Endodermal cell (in vitro differentiated cells): ENCODE measurements around the gene M1AP. TPM values are rescaled to one million over a fixed set of nuclear protein-coding genes. Genes with fewer than 3 reads are reported as not detected.

Source experiments
- DNase-seq: peaks from one replicate; pipeline ENCODE4 v3.0.0-alpha.2; 2017
- H3K27ac ChIP-seq: 2 replicates; pipeline ENCODE4 v1.5.1; 2013; ENCODE audit warnings: mild to moderate bottlenecking, low read depth, low read length, moderate library complexity
- H3K27me3 ChIP-seq: 2 replicates; pipeline ENCODE4 v1.6.1; 2013; ENCODE audit warnings: mild to moderate bottlenecking, low read length, moderate library complexity; ENCODE audit not compliant: insufficient read depth, control insufficient read depth, poor library complexity, severe bottlenecking
- H3K36me3 ChIP-seq: 2 replicates; pipeline ENCODE4 v1.7.0; 2013; ENCODE audit warnings: mild to moderate bottlenecking, low read length, moderate library complexity; ENCODE audit not compliant: control insufficient read depth, insufficient read depth
- H3K4me1 ChIP-seq: one replicate; pipeline ENCODE4 v1.7.0; 2013; ENCODE audit warnings: low read length; ENCODE audit not compliant: control insufficient read depth, insufficient read depth
- H3K4me3 ChIP-seq: 2 replicates; pipeline ENCODE4 v1.5.1; 2013; ENCODE audit warnings: mild to moderate bottlenecking, low read length, moderate library complexity
- H3K9ac ChIP-seq: 2 replicates; pipeline ENCODE4 v1.6.1; 2013; ENCODE audit warnings: mild to moderate bottlenecking, low read length, moderate library complexity; ENCODE audit not compliant: poor library complexity, severe bottlenecking; ENCODE audit errors: extremely low read depth
- H3K9me3 ChIP-seq: 2 replicates; pipeline ENCODE4 v1.6.1; 2013; ENCODE audit warnings: mild to moderate bottlenecking, low read length, moderate library complexity; ENCODE audit not compliant: control insufficient read depth
- H3K27ac Mint-ChIP-seq: 2 replicates; pipeline ENCODE4 v1.8.0; 2020; ENCODE audit warnings: mixed read lengths
- H3K27me3 Mint-ChIP-seq: 2 replicates; pipeline ENCODE4 v1.8.0; 2021; ENCODE audit warnings: mild to moderate bottlenecking, mixed read lengths; ENCODE audit not compliant: insufficient read depth
- H3K36me3 Mint-ChIP-seq: 2 replicates; pipeline ENCODE4 v1.8.0; 2020; ENCODE audit warnings: low read depth, mixed read lengths
- H3K4me1 Mint-ChIP-seq: 2 replicates; pipeline ENCODE4 v1.8.0; 2020; ENCODE audit warnings: mixed read lengths
- H3K4me3 Mint-ChIP-seq: 2 replicates; pipeline ENCODE4 v1.8.0; 2020; ENCODE audit warnings: mild to moderate bottlenecking, moderate library complexity, mixed read lengths
- H3K9me3 Mint-ChIP-seq: 2 replicates; pipeline ENCODE4 v1.8.0; 2020; ENCODE audit warnings: mild to moderate bottlenecking, mixed read lengths
- CTCF ChIP-seq: fragments of 200-600 bp; sonication (generic); conservative IDR thresholded peaks from 2 replicates; pipeline ENCODE4 v1.5.0; 2021; ENCODE audit warnings: antibody characterized with exemption, mild to moderate bottlenecking
- WGBS, 2 experiments: methylation state at CpG; one replicate each; pipeline versions ENCODE4 v1.1.5 to v1.1.7; 2013; ENCODE audit warnings: missing lambda C conversion rate in 2 of 2, mixed read lengths in 1 of 2; ENCODE audit not compliant: insufficient coverage in 1 of 2, insufficient read length in 1 of 2; 5-methylcytosine and 5-hydroxymethylcytosine counted together
- total RNA-seq, 2 donors: library from RNA; stranded (reverse); fragmentation: NEBNext Ultra II Directional in 1 of 2; extraction: Animal tissue kit (Norgen Biotek cat#: 25700) in 1 of 2; gene quantifications; 2 replicates in 1 of 2; 3 replicates in 1 of 2; pipeline ENCODE4 v1.2.1, GENCODE V29; 2021

Gene M1AP
- total RNA-seq, 2 donors from 2014 or later, result 3.8 to 5.5 TPM

DNA sequence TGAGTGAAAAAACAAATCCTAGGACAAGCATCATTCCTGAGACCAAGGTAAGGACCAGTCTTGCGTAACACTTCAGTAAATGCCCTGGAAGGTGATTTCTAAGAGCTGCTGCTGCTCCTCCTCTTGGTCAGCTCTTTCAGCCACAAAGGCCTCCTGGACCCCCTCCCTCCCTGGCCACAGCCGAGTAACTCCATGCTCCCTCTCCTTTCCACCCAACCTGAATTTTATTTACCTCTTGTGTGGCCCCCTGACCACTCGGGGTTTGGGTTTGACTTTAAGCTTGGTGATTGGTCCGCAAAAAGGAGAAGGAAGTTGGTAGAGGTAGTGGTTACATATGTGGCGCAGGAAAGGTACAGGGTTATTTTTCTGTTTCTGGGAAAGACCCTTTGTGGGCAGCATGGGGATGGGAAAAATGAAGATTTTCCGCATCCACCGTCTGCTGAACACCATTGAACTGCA, 109.2 kb downstream of the M1AP start:
- DNase-seq, result no peak
- H3K4me1 Mint-ChIP-seq, result peaks cover 9% of the 10 kb centered on the region

GRCh38 chr2:74537140-74537539, 111.0 kb downstream of the M1AP start:
- no peak for DNase-seq
- Histone ChIP-seq H3K36me3 (peaks cover 5% of the 10 kb centered on the region), H3K4me1 (no peaks in the 10 kb centered on the region), H3K27ac (no peak overlapping the region), H3K4me3 (no peak overlapping the region), H3K27me3 (no peaks in the 10 kb centered on the region), H3K9me3 (no peaks in the 10 kb centered on the region), H3K9ac (no peak overlapping the region)
- Mint-ChIP-seq H3K4me1 (peaks cover 9% of the 10 kb centered on the region), H3K36me3 (peaks cover 4% of the 10 kb centered on the region), H3K27ac (no peak overlapping the region), H3K27me3 (peaks cover 2% of the 10 kb centered on the region), H3K9me3 (no peaks in the 10 kb centered on the region), H3K4me3 (no peak overlapping the region)
- 77 to 82% methylated on average over 4 of the region's 4 CpGs for WGBS, 2 experiments
- TF ChIP-seq CTCF, result no peak

More for the DNA sequence above, 109.2 kb downstream of the M1AP start:
- Histone ChIP-seq H3K27me3 (no peaks in the 10 kb centered on the region), H3K4me3 (no peak overlapping the region), H3K9ac (no peak overlapping the region), H3K4me1 (no peaks in the 10 kb centered on the region), H3K9me3 (no peaks in the 10 kb centered on the region), H3K27ac (no peak overlapping the region), H3K36me3 (no peaks in the 10 kb centered on the region)
- no peaks in the 10 kb centered on the region for H3K9me3 Mint-ChIP-seq
- TF ChIP-seq CTCF, result no peak
- H3K36me3 Mint-ChIP-seq, result peaks cover under 1% of the 10 kb centered on the region
- WGBS, 2 experiments, result 93 to 94% methylated on average over 4 to 7 of the region's 7 CpGs
- H3K27me3 Mint-ChIP-seq, result peaks cover 2% of the 10 kb centered on the region
- H3K4me3 Mint-ChIP-seq, result no peak overlapping the region
- no peak overlapping the region for H3K27ac Mint-ChIP-seq

DNA sequence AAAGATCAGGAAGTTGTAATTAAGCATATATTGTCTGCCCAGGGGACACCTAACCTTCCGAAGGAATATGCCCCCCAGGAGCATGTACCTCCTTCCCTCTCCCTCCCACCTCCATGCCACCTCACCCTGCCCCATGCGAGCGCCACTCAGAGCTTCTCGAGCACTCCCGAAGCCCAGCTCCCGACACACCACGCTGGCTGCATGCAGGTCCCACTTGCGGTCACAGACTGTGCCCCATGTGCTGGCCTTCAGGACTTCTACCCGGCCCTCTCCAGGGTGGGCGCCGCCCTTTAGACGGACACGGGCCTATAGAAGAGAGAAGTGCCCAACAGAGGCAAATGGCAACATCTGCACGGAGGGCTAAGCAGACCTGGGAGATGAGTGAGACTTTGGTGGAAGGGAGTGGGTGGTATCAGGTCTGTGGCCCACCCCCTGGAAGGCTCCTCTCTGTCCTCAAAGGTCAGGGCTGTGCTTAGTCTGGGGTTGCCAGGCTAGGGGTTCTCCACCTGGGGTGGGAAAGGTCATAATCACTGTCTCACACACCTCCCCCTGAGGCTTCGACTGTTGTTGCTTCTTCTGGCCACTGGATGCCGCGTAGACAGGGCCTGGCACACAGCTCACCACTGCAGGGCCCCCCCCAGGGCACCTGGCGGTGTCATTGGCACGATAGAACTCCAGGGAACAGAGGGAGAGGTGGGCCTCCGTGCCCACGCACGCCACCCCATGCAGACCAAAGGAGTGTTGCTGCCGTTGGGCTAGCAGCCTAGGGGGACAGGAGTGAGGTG, 111.8 kb downstream of the M1AP start:
- 92 to 97% methylated on average over 16 to 23 of the region's 23 CpGs for WGBS, 2 experiments
- H3K27ac Mint-ChIP-seq, result no peak overlapping the region
- TF ChIP-seq CTCF, result no peak
- Histone ChIP-seq H3K4me3 (no peak overlapping the region), H3K4me1 (no peaks in the 10 kb centered on the region), H3K27ac (no peak overlapping the region), H3K36me3 (peaks cover 9% of the 10 kb centered on the region), H3K27me3 (no peaks in the 10 kb centered on the region), H3K9ac (no peak overlapping the region), H3K9me3 (no peaks in the 10 kb centered on the region)
- H3K4me1 Mint-ChIP-seq, result peaks cover 9% of the 10 kb centered on the region
- H3K9me3 Mint-ChIP-seq, result no peaks in the 10 kb centered on the region
- H3K27me3 Mint-ChIP-seq, result peaks cover 2% of the 10 kb centered on the region
- peaks cover 8% of the 10 kb centered on the region for H3K36me3 Mint-ChIP-seq
- no peak overlapping the region for H3K4me3 Mint-ChIP-seq
- no peak for DNase-seq
